ENCODE measurements around the gene KCNAB2.

The KCNAB2 gene

DNA sequence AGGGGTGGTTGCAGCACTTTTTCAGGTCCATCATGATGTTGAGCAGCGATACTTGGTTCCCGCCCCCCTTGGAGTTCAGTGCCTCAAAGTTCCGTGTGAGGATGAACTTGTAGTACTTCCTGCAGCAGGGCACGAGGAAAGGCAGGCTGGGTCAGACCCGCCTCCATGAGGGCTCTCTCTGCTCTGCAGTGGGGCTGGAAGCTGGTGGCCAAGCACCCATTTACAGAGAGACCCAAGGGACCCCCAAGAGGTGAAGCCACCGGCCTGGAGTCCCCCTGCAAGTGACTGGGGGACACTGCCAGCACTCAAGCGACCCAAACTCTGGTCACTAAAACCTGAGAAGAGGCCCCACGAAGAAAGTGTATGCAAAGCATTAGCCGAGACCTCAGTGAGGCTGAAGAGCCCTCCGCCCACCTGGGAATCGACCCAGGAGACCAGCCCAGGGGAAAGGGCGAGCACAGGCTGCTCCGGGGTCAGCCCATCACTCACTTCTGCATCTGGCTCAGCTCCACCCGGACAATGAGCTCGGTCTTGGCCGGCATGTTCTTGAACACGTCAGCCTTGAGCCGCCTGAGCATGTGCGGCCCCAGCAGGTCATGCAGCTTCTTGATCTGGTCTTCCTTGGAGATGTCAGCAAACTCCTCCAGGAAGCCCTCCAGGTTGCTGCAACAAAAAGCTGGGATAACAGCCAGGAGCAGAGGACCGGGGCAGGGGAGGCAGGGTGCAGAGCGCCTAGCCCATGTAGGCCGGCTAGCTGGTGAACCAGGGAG lies 89.2 kb downstream of the KCNAB2 start:
- FAIRE-seq: no peak

DNA sequence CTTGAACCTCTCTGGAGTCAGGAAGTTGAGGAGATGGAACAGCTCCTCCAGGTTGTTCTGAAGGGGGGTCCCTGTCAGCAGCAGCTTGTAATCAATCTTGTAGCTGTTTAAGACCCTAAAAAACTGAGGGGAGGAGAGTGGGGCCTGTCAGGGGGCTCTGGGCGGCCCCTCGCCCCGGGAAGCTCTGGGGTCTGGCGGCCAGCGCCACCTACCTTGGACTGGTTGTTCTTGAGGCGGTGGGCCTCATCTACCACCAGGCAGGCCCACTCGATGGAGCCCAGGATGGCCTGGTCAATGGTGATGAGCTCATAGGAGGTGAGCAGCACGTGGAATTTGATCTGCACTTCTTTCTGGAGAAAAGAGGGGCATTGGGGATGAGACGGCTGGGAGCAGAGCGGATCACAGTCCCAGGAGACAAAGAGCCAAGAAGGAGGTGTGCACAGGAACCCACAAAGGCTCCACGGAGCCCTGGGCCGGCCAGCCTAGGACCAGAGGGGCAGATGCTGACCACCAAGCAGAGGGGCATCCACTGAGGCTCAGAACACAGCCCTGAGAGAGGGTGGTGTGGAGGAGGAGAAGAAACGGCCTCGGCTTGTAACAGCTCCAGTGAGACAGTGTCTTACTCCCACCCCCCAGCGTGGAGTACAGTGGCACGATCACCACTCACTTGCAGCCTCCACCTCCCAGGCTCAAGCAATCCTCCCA lies 91.0 kb downstream of the KCNAB2 start:
- FAIRE-seq: no peak

DNA sequence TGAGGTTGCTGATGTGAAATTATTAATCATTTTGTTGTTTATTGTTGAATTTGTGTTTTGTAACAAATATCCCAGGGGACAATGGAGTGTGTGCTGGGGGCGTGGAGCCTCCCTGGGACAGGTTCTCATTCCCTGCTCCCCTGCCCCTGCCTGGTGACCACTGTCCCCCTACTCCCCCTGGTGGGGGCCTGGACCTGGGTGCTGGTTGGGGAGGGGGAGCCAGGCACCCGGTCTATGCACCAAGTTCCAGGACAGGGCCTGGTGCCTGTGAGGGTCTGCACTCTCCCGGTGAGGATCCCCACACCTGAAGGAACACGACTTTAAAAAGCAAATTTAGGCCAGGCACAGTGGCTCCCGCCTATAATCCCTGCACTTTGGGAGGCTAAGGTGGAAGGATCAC lies 92.1 kb downstream of the KCNAB2 start:
- FAIRE-seq: no peak

DNA sequence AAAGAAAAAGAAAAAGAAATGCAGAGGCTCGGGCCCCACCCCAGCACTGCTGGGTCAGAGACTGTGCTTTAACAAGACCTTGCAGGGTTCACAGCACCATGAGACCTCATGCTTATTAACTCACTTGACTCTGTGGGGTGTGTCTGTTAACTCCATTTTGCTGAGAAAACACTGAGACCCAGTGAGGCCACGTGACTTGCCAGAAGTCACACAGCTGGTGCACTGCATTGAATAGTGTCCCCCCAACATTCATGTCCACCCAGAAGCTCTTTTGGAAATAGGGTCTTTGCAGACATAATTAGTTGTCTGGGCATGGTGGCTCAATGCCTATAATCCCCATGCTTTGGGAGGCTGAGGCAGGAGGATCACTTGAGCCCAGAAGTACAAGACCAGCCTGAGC lies 94.7 kb downstream of the KCNAB2 start:
- no peak for FAIRE-seq

DNA sequence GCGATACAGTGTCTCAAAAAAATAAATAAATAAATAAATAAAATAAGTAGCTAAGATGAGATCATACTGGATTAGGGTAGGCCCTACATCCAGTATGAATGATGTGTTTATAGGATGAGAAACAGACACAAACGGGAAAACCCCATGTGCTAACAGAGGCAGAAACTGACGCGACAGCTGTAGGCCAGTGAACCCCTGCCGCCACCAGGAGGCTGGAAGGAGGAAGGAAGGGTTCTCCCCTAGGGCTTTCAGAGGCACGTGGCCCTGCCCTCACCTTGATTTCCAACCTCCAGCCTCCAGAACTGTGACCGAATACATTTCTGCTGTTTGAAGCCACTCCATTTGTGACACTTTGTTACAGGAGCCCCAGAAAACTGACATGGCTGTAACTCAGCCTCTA lies 95.9 kb downstream of the KCNAB2 start:
- no peak for FAIRE-seq

DNA sequence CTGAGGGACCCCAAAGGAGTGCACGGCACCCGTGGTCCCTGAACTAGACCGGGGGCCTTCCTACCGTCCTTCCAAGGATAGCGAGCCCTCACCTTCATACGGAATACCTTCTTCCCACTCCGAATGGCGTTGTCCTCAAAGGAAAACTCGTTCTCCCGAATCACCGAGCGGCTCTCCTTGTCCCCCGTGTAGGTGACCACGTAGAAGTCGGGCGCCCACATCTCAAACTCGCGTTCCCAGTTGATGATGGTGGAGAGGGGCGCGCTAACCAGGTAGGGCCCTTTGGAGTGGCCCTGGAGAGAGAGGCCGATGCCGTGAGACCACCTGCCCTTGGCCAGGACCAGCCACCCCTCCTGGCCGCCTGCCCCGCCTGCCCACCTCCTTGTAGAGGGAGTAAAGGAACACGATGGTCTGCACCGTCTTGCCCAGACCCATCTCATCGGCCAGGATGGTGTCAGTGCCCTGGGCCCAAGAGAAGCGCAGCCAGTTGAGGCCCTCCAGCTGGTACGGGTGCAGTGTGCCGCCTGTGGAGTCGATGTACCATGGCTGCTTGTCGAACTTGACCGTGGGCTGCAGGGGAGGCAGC lies 96.4 kb downstream of the KCNAB2 start:
- no peak for FAIRE-seq

DNA sequence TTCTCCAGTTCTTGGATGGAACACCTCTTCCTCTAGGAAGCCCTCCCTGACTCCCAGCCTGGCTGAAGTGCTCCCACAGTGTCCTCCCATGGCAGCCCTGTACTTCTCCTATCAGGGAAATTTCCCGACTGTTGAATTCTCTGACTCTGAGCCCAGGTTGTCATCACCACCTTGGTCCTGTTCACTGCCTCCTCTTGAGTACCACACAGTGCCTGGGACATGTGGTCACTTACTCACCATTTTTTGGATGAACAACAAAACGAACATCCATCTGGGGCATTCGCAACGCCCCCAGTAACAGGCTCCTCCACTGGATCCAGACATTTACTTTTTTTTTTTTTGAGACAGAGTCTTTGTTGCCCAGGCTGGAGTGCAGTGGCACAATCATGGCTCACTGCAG lies 97.0 kb downstream of the KCNAB2 start:
- no peak for FAIRE-seq

DNA sequence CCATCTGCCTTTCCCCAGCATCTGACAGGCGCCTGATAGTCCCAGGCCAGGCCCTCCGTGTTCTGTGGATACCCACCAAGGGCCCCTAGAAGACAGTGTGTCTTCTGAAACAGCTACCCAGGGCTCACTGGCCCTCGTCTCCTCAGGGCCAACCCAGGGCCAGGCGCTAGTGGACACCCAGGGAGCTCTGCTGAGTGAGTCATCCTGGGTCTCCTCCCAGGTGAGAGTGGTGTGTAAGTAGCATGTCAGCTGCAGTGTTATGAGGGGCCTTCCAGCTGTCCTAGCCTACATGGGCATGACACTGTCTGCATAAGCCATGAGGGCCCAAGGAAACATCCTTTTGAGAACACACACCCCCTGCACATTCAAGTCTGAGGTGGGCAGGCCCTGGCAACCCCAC lies 97.7 kb downstream of the KCNAB2 start:
- no peak for FAIRE-seq

DNA sequence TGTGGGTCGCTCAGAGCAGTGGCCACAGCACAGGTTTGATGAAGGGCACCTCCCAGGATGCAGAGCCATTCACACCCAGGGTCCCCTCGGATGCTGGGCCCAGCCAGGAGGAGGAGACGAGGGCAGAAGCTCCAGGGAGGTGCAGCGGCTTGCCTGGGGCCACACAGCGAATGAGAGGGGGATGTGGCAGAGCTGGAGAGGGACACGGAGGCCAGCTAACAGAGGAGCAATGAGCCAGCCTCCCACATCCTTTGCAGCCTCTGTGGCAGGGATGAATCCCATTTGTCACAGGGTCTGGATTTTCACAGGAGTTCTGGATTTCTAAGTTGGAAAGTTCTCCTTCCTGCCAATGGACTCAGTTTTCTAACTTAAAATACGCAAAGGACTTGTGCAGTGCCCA lies 98.5 kb downstream of the KCNAB2 start:
- no peak for FAIRE-seq

DNA sequence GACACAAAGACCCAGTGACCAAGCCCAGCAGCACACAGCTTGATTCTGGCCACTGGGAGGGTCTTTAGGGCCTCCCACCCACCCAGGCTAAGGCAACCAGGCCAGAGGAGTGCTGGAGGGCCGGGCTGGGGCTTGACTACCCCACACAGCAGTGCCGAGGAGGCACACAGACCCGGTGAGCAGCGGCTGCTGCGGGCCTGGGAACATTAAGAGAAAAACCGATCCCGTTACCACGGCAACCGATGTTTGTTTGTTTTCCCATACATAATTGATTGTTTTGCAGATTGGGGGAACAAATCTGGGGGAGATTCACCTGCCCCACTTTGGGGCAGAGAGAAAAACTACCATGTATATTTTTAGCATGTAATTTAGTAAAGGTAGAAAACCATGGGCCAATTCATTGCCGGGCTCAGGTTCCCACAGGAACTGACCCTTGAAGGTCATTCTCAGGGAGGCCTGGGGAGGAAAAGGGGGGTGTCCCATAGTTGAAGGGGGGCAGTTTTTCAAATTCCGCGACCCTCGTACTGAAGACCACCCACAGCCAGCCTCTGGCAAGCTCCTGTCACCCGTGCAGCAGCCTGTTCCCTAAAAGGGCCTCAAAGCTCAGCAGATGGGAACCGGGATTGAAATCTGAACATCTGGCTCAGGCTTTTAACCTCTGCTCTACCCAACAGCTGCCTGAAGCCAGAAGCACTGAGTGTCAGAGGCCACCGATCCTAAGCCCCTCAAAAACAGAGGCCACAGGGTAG lies 99.1 kb downstream of the KCNAB2 start:
- no peak for FAIRE-seq

DNA sequence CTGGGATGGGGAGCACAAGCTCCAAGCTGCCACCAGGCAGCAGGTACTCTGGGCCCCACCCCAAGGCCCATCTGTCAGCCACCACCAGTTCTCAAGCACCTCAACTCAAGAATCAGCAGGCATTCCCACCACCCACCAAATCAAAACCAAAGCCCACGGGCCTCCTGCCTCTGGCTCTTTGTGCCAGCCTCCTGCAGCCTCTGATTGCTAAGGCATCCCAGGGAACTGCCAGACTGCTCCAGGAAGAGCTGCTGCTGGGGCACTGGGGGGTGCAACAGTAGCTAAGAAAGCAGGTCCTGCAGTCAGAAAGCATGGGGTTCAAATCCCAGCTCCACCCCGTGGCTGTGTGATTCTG lies 99.7 kb downstream of the KCNAB2 start:
- no peak for FAIRE-seq

DNA sequence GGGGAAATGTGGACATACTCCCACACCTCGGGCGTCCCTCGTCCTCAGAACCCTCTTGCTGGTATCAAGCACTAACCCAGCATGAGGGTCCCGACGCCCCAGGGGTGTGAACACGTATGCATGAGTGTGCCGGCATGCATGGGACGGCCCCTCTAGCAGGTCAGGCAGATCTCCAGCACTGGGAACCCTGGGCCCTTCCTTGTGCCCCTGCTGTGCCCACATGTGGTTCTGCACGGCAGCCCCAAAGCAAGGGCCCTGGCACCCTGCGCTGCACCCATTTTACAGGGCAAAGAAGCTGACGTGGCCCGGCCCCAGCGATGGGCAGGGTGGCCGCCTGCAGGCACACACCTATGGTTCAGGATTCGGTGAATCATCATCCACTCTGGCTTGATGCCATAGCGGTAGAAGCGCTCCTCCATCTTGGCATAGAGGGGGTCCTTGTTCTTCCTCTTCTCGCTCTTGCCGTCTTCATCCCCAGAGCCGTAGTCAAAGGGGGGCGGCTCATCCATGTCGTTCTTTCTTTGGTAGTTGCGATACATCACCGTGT lies 100.2 kb downstream of the KCNAB2 start:
- FAIRE-seq: no peak

DNA sequence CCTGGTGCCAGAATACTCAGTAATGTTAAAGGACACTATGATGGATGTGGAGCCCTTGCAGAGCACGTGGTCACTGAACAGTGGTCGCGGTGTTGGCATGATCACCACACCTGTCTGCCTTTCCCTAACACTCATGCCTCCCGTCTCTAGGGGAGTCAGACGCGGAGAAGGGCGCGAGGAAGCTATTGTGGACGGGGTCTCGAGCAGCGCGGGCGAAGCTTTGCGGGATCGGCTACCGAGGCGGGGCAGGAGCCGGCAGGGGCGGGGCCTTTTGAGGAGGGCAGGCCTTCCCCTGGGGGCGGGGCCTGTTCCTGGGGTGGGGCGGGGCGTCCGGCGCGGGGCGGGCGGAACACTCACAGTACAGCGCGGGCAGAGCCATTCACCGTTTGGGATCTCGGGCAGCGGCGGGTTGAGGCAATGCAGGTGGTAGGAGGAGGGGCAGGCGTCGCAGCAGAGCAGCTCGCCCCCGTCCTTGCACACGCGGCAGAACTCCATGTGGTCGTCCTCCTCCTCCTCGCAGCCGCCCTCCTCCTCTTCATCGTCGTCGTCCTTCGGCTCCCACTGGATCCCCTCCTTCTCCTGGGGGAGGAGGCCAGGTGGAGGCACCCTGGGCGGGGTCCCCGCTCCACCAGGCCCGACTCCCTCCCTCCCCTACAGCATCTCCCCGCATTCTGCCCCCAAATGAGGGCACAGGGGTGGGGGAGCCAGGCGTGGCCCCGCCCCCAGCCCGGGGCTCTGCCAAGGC lies 103.0 kb downstream of the KCNAB2 start:
- no peak for FAIRE-seq

DNA sequence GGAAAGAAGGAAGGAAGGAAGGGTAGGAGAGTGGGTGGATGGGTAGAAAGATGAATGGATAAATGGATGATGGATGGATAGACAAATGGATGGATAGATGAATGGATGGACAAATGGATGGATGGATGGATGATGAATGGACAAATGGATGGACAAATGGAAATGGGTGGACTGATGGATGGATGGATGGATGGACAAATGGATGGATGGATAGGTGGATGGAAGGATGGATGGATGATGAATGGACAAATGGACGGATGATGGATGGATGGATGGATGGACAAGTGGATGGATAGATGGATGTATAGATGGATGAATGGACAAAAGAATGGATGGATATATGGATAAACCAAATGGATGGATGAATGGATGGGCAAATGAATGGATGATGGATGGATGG lies 103.9 kb downstream of the KCNAB2 start:
- no peak for FAIRE-seq

DNA sequence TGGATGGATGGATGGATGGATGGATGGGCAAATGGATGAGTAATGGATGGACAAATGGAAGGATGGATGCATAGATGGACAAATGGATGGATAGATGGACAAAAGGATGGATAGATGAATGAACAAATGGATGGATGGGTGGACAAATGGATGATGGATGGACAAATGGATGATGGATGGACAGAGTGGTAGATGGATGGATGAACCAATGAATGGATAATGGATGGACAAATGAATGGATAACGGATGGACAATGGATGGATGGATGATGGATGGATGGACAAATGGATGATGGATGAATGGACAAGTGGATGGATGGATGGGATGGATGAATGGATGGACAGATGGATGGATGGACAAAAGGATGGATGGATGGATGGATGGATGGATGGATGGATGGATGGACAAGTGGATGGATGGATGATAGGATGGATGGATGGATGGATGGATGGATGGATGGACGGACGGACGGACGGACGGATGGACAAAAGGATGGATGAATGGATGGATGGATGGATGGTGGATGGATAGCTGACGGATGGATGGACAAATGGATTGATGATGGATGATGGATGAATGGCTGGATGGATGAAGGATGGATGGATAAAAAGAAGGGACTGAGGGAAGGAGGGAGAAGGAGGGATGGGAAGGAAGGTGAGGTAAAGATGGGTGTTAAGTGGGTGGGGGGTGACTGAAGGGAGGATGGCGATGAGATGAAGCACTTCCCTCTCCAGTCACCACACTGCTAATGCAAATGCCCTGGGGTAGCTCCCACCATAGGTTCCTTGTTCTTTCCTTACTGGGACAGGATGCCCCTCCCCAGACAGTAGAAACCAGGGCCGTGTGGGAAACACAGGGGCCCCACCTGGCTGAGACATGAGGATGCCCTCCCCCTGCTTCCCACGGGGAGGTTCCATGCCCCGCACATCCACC lies 104.6 kb downstream of the KCNAB2 start:
- no peak for FAIRE-seq

All from islet of Langerhans (tissue), 1 donor.